Stimulated activated CD4-positive, alpha-beta T cell treated with anti-CD3 and anti-CD28 coated beads, Interleukin-4, amount 100 ng/mL, for 48 hours (primary cell): ENCODE measurements around the gene ACVR2B.
A peak's percentile ranks its signal among the peaks of the same experiment; 100 is the strongest.
"Not testable (repeated sequence)": the region's sequence is repeated elsewhere in the genome, so short reads cannot be mapped to it uniquely, and the experiment has no call there.

Experiments
- DNase-seq, 2 donors: peaks; one replicate each; pipeline ENCODE4 v3.0.0-alpha.2; 2020; ENCODE audit warnings: low read depth in 2 of 2

ACVR2B gene

GRCh38 chr3:38453075-38453912 is at the start of gene ACVR2B:
TSS of gene ACVR2B (plus strand) at chr3:38453890. CDS start at chr3:38454323, 433 bp downstream.
- DNase-seq, result peak; percentile 55 to 67

GRCh38 chr3:38404286-38404685 is 49.4 kb upstream of the ACVR2B start:
- DNase-seq, result no peak

GRCh38 chr3:38411591-38411990 is 42.1 kb upstream of the ACVR2B start:
- DNase-seq, result no peak

GRCh38 chr3:38420758-38421157 is 32.9 kb upstream of the ACVR2B start:
- DNase-seq, result not testable (repeated sequence)

GRCh38 chr3:38421679-38422336 is 31.9 kb upstream of the ACVR2B start:
- no peak for DNase-seq

- not testable (repeated sequence) for DNase-seq
These were observed 26.8 kb upstream of the ACVR2B start for GRCh38 chr3:38426798-38427426.

GRCh38 chr3:38432871-38433658 is 20.6 kb upstream of the ACVR2B start:
- not testable (repeated sequence) for DNase-seq

GRCh38 chr3:38433661-38434060 is 20.0 kb upstream of the ACVR2B start:
- not testable (repeated sequence) for DNase-seq

- DNase-seq, result not testable (repeated sequence)
These were observed 15.1 kb upstream of the ACVR2B start for GRCh38 chr3:38438436-38439069.

GRCh38 chr3:38443205-38443604 is 10.5 kb upstream of the ACVR2B start:
- not testable (repeated sequence) for DNase-seq

GRCh38 chr3:38446085-38446686 is 7.5 kb upstream of the ACVR2B start:
- DNase-seq, result no peak

- no peak for DNase-seq
These were observed 6.9 kb upstream of the ACVR2B start for GRCh38 chr3:38446812-38447211.

- no peak for DNase-seq
These were observed 2.8 kb upstream of the ACVR2B start for GRCh38 chr3:38450853-38451252.

- no peak for DNase-seq
These were observed 155 bp downstream of the ACVR2B start for GRCh38 chr3:38453913-38454177.

GRCh38 chr3:38454178-38454883 is 641 bp downstream of the ACVR2B start:
- peak; percentile 10 to 15 for DNase-seq

- DNase-seq, result peak in 1 of 2 donors; percentile 33
These were observed 1.4 kb downstream of the ACVR2B start for GRCh38 chr3:38454884-38455638.

- no peak for DNase-seq
These were observed 2.1 kb downstream of the ACVR2B start for GRCh38 chr3:38455639-38456430.

GRCh38 chr3:38457111-38458003 is 3.7 kb downstream of the ACVR2B start:
- no peak for DNase-seq
